K562 (cell line): ENCODE measurements around the gene KLHL34. TPM values are rescaled to one million over a fixed set of nuclear protein-coding genes. Genes with fewer than 3 reads are reported as not detected.

ENCODE experiments used
- ZNF184 ChIP-seq: sonication (generic); formaldehyde crosslinking; IDR thresholded peaks from 2 replicates; pipeline ENCODE4 v1.5.0; 2020; ENCODE audit warnings: missing genetic modification reagents
- ZNF41 ChIP-seq: fragments of 250-450 bp; sonication (Bioruptor Pico); conservative IDR thresholded peaks from 2 replicates; pipeline ENCODE4 v1.4.0; 2020; ENCODE audit warnings: mild to moderate bottlenecking
- polyA plus RNA-seq, 8 experiments: library from polyadenylated mRNA; depleted of rRNA in 4 of 8; stranded (reverse) in 5 of 8; unstranded in 3 of 8; fragments of >200 nt; fragmentation: Nextera tagmentation in 2 of 8; fragmentation: Illumina TruSeq in 1 of 8; extraction: Ambion mirVana in 2 of 8; extraction: Trizol in 1 of 8; gene quantifications; 2 replicates each; pipeline versions ENCODE4 v1.2.1 to v1.2.3, GENCODE V29; 2011 to 2014; ENCODE audit warnings: inconsistent platforms in 1 of 8, missing spikeins in 1 of 8
- total RNA-seq, 7 experiments: library from RNA; depleted of rRNA in 6 of 7; stranded (reverse); fragments of >200 nt in 6 of 7; fragmentation: Illumina TruSeq in 2 of 7; extraction: Trizol in 2 of 7; gene quantifications; 2 replicates each; pipeline versions ENCODE4 v1.2.1 to v1.2.3, GENCODE V29; 2011 to 2021; ENCODE audit warnings: low replicate concordance in 1 of 7
- TF ChIP-seq, protein P1 (sequence below), 2 experiments: fragments of 450-650 bp; formaldehyde crosslinking in 1 of 2; IDR thresholded peaks; 2 replicates each; pipeline versions ENCODE4 v1.4.0 to v1.6.1; 2014 to 2020; ENCODE audit warnings: mild to moderate bottlenecking in 2 of 2, borderline replicate concordance in 1 of 2, low read depth in 1 of 2
- TF ChIP-seq, protein P2 (sequence below): fragments of 200-600 bp; sonication (generic); IDR thresholded peaks from one replicate; pipeline ENCODE4 v1.6.1; 2012; ENCODE audit warnings: mild to moderate bottlenecking, low read depth, low read length, inconsistent platforms

Gene KLHL34
- total and polyA plus RNA-seq, 9 of the 15 experiments (the other 6 are each of a cell fraction or from before 2014, with no cell fraction given), result not detected

DNA sequence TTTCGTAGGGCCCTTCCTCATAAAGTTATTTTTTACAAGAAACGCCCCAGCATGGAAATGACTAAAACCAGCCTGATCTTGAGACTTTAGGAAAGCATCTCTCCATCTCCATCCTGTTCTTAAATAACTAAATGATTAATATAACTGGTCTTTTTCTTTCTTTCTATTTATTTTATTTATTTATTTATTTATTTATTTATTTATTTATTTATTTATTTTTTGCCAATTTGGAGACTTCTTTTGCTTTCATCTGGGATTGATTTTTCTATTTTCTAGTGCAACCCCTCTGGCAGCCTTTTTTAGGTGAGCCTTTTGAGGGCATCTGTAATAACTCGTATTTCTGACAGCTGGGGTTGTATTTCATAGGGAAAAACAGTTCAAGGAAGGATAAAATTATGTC is 1.2 kb upstream of the KLHL34 start (continued):
- TF ChIP-seq, protein P1, sequence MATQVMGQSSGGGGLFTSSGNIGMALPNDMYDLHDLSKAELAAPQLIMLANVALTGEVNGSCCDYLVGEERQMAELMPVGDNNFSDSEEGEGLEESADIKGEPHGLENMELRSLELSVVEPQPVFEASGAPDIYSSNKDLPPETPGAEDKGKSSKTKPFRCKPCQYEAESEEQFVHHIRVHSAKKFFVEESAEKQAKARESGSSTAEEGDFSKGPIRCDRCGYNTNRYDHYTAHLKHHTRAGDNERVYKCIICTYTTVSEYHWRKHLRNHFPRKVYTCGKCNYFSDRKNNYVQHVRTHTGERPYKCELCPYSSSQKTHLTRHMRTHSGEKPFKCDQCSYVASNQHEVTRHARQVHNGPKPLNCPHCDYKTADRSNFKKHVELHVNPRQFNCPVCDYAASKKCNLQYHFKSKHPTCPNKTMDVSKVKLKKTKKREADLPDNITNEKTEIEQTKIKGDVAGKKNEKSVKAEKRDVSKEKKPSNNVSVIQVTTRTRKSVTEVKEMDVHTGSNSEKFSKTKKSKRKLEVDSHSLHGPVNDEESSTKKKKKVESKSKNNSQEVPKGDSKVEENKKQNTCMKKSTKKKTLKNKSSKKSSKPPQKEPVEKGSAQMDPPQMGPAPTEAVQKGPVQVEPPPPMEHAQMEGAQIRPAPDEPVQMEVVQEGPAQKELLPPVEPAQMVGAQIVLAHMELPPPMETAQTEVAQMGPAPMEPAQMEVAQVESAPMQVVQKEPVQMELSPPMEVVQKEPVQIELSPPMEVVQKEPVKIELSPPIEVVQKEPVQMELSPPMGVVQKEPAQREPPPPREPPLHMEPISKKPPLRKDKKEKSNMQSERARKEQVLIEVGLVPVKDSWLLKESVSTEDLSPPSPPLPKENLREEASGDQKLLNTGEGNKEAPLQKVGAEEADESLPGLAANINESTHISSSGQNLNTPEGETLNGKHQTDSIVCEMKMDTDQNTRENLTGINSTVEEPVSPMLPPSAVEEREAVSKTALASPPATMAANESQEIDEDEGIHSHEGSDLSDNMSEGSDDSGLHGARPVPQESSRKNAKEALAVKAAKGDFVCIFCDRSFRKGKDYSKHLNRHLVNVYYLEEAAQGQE (IDR thresholded peaks at IDR 0.05; ENCODE audit: borderline replicate concordance), result no peak
- TF ChIP-seq, protein P1 (CRISPR knock-in tag; IDR thresholded peaks at IDR 0.05; ENCODE audit: low read depth), result no peak
- TF ChIP-seq, protein P2, sequence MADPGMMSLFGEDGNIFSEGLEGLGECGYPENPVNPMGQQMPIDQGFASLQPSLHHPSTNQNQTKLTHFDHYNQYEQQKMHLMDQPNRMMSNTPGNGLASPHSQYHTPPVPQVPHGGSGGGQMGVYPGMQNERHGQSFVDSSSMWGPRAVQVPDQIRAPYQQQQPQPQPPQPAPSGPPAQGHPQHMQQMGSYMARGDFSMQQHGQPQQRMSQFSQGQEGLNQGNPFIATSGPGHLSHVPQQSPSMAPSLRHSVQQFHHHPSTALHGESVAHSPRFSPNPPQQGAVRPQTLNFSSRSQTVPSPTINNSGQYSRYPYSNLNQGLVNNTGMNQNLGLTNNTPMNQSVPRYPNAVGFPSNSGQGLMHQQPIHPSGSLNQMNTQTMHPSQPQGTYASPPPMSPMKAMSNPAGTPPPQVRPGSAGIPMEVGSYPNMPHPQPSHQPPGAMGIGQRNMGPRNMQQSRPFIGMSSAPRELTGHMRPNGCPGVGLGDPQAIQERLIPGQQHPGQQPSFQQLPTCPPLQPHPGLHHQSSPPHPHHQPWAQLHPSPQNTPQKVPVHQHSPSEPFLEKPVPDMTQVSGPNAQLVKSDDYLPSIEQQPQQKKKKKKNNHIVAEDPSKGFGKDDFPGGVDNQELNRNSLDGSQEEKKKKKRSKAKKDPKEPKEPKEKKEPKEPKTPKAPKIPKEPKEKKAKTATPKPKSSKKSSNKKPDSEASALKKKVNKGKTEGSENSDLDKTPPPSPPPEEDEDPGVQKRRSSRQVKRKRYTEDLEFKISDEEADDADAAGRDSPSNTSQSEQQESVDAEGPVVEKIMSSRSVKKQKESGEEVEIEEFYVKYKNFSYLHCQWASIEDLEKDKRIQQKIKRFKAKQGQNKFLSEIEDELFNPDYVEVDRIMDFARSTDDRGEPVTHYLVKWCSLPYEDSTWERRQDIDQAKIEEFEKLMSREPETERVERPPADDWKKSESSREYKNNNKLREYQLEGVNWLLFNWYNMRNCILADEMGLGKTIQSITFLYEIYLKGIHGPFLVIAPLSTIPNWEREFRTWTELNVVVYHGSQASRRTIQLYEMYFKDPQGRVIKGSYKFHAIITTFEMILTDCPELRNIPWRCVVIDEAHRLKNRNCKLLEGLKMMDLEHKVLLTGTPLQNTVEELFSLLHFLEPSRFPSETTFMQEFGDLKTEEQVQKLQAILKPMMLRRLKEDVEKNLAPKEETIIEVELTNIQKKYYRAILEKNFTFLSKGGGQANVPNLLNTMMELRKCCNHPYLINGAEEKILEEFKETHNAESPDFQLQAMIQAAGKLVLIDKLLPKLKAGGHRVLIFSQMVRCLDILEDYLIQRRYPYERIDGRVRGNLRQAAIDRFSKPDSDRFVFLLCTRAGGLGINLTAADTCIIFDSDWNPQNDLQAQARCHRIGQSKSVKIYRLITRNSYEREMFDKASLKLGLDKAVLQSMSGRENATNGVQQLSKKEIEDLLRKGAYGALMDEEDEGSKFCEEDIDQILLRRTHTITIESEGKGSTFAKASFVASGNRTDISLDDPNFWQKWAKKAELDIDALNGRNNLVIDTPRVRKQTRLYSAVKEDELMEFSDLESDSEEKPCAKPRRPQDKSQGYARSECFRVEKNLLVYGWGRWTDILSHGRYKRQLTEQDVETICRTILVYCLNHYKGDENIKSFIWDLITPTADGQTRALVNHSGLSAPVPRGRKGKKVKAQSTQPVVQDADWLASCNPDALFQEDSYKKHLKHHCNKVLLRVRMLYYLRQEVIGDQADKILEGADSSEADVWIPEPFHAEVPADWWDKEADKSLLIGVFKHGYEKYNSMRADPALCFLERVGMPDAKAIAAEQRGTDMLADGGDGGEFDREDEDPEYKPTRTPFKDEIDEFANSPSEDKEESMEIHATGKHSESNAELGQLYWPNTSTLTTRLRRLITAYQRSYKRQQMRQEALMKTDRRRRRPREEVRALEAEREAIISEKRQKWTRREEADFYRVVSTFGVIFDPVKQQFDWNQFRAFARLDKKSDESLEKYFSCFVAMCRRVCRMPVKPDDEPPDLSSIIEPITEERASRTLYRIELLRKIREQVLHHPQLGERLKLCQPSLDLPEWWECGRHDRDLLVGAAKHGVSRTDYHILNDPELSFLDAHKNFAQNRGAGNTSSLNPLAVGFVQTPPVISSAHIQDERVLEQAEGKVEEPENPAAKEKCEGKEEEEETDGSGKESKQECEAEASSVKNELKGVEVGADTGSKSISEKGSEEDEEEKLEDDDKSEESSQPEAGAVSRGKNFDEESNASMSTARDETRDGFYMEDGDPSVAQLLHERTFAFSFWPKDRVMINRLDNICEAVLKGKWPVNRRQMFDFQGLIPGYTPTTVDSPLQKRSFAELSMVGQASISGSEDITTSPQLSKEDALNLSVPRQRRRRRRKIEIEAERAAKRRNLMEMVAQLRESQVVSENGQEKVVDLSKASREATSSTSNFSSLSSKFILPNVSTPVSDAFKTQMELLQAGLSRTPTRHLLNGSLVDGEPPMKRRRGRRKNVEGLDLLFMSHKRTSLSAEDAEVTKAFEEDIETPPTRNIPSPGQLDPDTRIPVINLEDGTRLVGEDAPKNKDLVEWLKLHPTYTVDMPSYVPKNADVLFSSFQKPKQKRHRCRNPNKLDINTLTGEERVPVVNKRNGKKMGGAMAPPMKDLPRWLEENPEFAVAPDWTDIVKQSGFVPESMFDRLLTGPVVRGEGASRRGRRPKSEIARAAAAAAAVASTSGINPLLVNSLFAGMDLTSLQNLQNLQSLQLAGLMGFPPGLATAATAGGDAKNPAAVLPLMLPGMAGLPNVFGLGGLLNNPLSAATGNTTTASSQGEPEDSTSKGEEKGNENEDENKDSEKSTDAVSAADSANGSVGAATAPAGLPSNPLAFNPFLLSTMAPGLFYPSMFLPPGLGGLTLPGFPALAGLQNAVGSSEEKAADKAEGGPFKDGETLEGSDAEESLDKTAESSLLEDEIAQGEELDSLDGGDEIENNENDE, result no peak
- TF ChIP-seq ZNF184 (CRISPR knock-in tag), result no peak
- TF ChIP-seq ZNF41 (CRISPR knock-in tag), result no peak
